MM.1S (cell line): ENCODE results near the gene RPA3.

Experiments
- DNase-seq: peaks from one replicate; pipeline ENCODE4 v3.0.0-alpha.2; 2015
- H2AFZ ChIP-seq: fragments of 300-600 bp; sonication (generic); 2 replicates; pipeline ENCODE4 v1.6.0; 2016; ENCODE audit warnings: antibody characterized with exemption, low read length
- H3F3A ChIP-seq: fragments of 300-600 bp; sonication (generic); 2 replicates; pipeline ENCODE4 v1.6.1; 2016; ENCODE audit warnings: mild to moderate bottlenecking, antibody characterized with exemption, low read length, moderate library complexity, mixed read lengths; ENCODE audit not compliant: insufficient read depth
- H3K27ac ChIP-seq: fragments of 300-600 bp; sonication (generic); 2 replicates; pipeline ENCODE4 v1.5.1; 2016; ENCODE audit warnings: mild to moderate bottlenecking, low read length
- H3K27me3 ChIP-seq: fragments of 300-600 bp; sonication (generic); replicated peaks from 2 replicates; pipeline ENCODE4 v1.6.0; 2016; ENCODE audit warnings: low read length; ENCODE audit not compliant: insufficient read depth
- H3K36me3 ChIP-seq: fragments of 300-600 bp; sonication (generic); replicated peaks from 2 replicates; pipeline ENCODE4 v1.6.1; 2016; ENCODE audit warnings: mild to moderate bottlenecking, low read length, mixed read lengths; ENCODE audit not compliant: insufficient read depth
- H3K4me1 ChIP-seq: fragments of 300-600 bp; sonication (generic); 2 replicates; pipeline ENCODE4 v1.6.1; 2016; ENCODE audit warnings: low read length, mixed read lengths
- H3K4me2 ChIP-seq: fragments of 300-600 bp; sonication (generic); 2 replicates; pipeline ENCODE4 v1.6.0; 2016; ENCODE audit warnings: low read depth, low read length
- H3K4me3 ChIP-seq: fragments of 300-600 bp; sonication (generic); 2 replicates; pipeline ENCODE4 v1.5.1; 2016; ENCODE audit warnings: low read length, mixed read lengths
- H3K79me2 ChIP-seq: fragments of 300-600 bp; sonication (generic); 2 replicates; pipeline ENCODE4 v1.6.1; 2016; ENCODE audit warnings: mixed run types, low read length, mixed read lengths
- H3K9ac ChIP-seq: fragments of 300-600 bp; sonication (generic); 2 replicates; pipeline ENCODE4 v1.6.1; 2016; ENCODE audit warnings: low read length, mixed read lengths
- H3K9me2 ChIP-seq: fragments of 300-600 bp; sonication (generic); replicated peaks from 2 replicates; pipeline ENCODE4 v1.6.1; 2016; ENCODE audit warnings: mild to moderate bottlenecking, low read length, mixed read lengths; ENCODE audit not compliant: insufficient read depth
- H3K9me3 ChIP-seq: fragments of 300-600 bp; sonication (generic); replicated peaks from 2 replicates; pipeline ENCODE4 v1.6.1; 2016; ENCODE audit warnings: mild to moderate bottlenecking, low read length, mixed read lengths; ENCODE audit not compliant: insufficient read depth
- H4K20me1 ChIP-seq: fragments of 300-600 bp; sonication (generic); 2 replicates; pipeline ENCODE4 v1.6.1; 2016; ENCODE audit warnings: mild to moderate bottlenecking, low read length, moderate library complexity, mixed read lengths; ENCODE audit not compliant: insufficient read depth
- CTCF ChIP-seq: fragments of 300-600 bp; sonication (generic); IDR thresholded peaks from 2 replicates; pipeline ENCODE4 v1.5.1; 2016; ENCODE audit warnings: antibody characterized with exemption, low read length, mixed read lengths
- EZH2 ChIP-seq: fragments of 300-600 bp; sonication (generic); optimal IDR thresholded peaks from 2 replicates; pipeline ENCODE3; 2017; ENCODE audit warnings: low read depth, mild to moderate bottlenecking, antibody characterized with exemption, low read length, mixed read lengths
- EZH2phosphoT487 ChIP-seq: fragments of 300-600 bp; sonication (generic); IDR thresholded peaks from 2 replicates; pipeline ENCODE4 v1.6.1; 2018; ENCODE audit warnings: antibody characterized with exemption, low read length

Gene RPA3

GRCh38 chr7:7706101-7706511, 12.3 kb downstream of the RPA3 start:
- no peak for DNase-seq
- Histone ChIP-seq H3K27ac (no peak overlapping the region), H3F3A (no peaks in the 10 kb centered on the region), H3K9me3 (no peaks in the 10 kb centered on the region), H2AFZ (no peak overlapping the region), H3K27me3 (no peaks in the 10 kb centered on the region), H3K79me2 (no peaks in the 10 kb centered on the region), H3K9me2 (no peaks in the 10 kb centered on the region), H3K4me3 (no peak overlapping the region), H3K4me1 (no peaks in the 10 kb centered on the region; the same call in 1 of the 2 replicates), H3K36me3 (no peaks in the 10 kb centered on the region), H4K20me1 (no peaks in the 10 kb centered on the region), H3K4me2 (no peak overlapping the region), H3K9ac (no peak overlapping the region)
- no peak for TF ChIP-seq EZH2phosphoT487
- TF ChIP-seq EZH2 = no peak
- TF ChIP-seq CTCF = no peak

- no peak for DNase-seq
- Histone ChIP-seq H3K79me2 (no peaks in the 10 kb centered on the region), H3K36me3 (no peaks in the 10 kb centered on the region), H4K20me1 (no peaks in the 10 kb centered on the region), H3K9me2 (no peaks in the 10 kb centered on the region), H3K4me1 (no peaks in the 10 kb centered on the region; the same call in 1 of the 2 replicates), H3K4me2 (no peak overlapping the region), H3F3A (no peaks in the 10 kb centered on the region), H3K4me3 (no peak overlapping the region), H3K9ac (no peak overlapping the region), H3K27me3 (no peaks in the 10 kb centered on the region), H3K9me3 (no peaks in the 10 kb centered on the region), H2AFZ (no peak overlapping the region), H3K27ac (no peak overlapping the region)
- TF ChIP-seq EZH2phosphoT487 = no peak
- TF ChIP-seq EZH2 = no peak
- TF ChIP-seq CTCF = no peak
Measured at GRCh38 chr7:7705318-7705717, 13.1 kb downstream of the RPA3 start.

GRCh38 chr7:7704867-7705266, 13.5 kb downstream of the RPA3 start:
- no peak overlapping the region for H3K4me3 ChIP-seq
- no peaks in the 10 kb centered on the region for H3K9me2 ChIP-seq
- no peak for TF ChIP-seq CTCF
- TF ChIP-seq EZH2phosphoT487 = no peak
- no peak for TF ChIP-seq EZH2
- no peaks in the 10 kb centered on the region for H3K36me3 ChIP-seq
- no peak overlapping the region for H3K9ac ChIP-seq
- DNase-seq = no peak
- peaks cover 1% of the 10 kb centered on the region for H3K4me1 ChIP-seq
- H3K4me2 ChIP-seq = no peak overlapping the region
- H3K79me2 ChIP-seq = no peaks in the 10 kb centered on the region
- no peak overlapping the region for H2AFZ ChIP-seq
- no peaks in the 10 kb centered on the region for H3K9me3 ChIP-seq
- no peaks in the 10 kb centered on the region for H3F3A ChIP-seq
- H3K27ac ChIP-seq = no peak overlapping the region
- no peaks in the 10 kb centered on the region for H3K27me3 ChIP-seq
- H4K20me1 ChIP-seq = no peaks in the 10 kb centered on the region

- Histone ChIP-seq H3K9me3 (no peaks in the 10 kb centered on the region), H4K20me1 (no peaks in the 10 kb centered on the region), H3K4me1 (peaks cover 7% of the 10 kb centered on the region), H3K4me3 (no peak overlapping the region), H3K4me2 (no peak overlapping the region), H2AFZ (no peak overlapping the region), H3K9ac (no peak overlapping the region), H3K36me3 (no peaks in the 10 kb centered on the region), H3K27ac (no peak overlapping the region), H3F3A (no peaks in the 10 kb centered on the region), H3K27me3 (no peaks in the 10 kb centered on the region), H3K79me2 (no peaks in the 10 kb centered on the region), H3K9me2 (no peaks in the 10 kb centered on the region)
- TF ChIP-seq EZH2phosphoT487 (no peak), CTCF (no peak), EZH2 (no peak)
- no peak for DNase-seq
Measured at GRCh38 chr7:7703427-7703826, 15.0 kb downstream of the RPA3 start.
